GM12865 (cell line): ENCODE measurements around the gene FKBP4.

Experiments
- DNase-seq: peaks from one replicate; pipeline ENCODE4 v3.0.0; 2010; ENCODE audit warnings: low read depth
- H3K4me3 ChIP-seq: 2 replicates; pipeline ENCODE4 v1.5.1; 2011; ENCODE audit warnings: mild to moderate bottlenecking, low read depth, low read length, control low read depth
- TF ChIP-seq, protein P1 (sequence below): IDR thresholded peaks from 2 replicates; pipeline ENCODE4 v1.5.1; 2011; ENCODE audit warnings: low read length, control low read depth, low read depth, inconsistent platforms; ENCODE audit not compliant: insufficient read depth; ENCODE audit errors: missing control alignments

The FKBP4 gene

DNA sequence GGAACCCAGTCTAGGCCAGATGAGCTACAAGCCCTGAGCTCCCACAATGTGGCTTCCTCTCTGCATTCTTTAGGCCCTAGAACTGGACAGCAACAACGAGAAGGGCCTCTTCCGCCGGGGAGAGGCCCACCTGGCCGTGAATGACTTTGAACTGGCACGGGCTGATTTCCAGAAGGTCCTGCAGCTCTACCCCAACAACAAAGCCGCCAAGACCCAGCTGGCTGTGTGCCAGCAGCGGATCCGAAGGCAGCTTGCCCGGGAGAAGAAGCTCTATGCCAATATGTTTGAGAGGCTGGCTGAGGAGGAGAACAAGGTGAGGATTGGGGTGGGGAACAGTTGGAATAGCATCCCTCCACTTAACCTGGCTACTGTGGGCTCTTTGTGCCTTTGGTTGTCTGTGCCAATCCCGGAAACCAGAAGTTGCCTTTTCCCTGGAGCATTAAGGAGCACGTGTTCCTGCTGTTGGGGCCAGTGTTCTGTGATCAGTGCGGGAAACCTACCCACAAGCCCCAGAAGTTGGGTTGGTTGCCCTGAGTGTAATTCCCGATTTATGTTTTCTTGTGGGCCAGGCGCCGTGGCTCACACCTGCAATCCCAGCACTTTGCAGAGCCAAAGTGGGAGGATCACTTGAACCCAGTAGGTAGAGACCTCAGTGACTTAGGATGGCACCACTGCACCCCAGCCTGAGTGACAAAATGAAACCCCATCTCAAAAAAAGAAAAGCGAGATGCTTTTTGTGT lies 6.4 kb downstream of the FKBP4 start:
- DNase-seq, result no peak
- TF ChIP-seq, protein P1, sequence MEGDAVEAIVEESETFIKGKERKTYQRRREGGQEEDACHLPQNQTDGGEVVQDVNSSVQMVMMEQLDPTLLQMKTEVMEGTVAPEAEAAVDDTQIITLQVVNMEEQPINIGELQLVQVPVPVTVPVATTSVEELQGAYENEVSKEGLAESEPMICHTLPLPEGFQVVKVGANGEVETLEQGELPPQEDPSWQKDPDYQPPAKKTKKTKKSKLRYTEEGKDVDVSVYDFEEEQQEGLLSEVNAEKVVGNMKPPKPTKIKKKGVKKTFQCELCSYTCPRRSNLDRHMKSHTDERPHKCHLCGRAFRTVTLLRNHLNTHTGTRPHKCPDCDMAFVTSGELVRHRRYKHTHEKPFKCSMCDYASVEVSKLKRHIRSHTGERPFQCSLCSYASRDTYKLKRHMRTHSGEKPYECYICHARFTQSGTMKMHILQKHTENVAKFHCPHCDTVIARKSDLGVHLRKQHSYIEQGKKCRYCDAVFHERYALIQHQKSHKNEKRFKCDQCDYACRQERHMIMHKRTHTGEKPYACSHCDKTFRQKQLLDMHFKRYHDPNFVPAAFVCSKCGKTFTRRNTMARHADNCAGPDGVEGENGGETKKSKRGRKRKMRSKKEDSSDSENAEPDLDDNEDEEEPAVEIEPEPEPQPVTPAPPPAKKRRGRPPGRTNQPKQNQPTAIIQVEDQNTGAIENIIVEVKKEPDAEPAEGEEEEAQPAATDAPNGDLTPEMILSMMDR, result no peak

GRCh38 chr12:2803635-2804392 lies 9.0 kb downstream of the FKBP4 start:
- TF ChIP-seq, protein P1, result no peak
- DNase-seq, result peak; percentile 58
- no peak overlapping the region for H3K4me3 ChIP-seq

More for the DNA sequence above, 6.4 kb downstream of the FKBP4 start:
- no peak overlapping the region for H3K4me3 ChIP-seq

DNA sequence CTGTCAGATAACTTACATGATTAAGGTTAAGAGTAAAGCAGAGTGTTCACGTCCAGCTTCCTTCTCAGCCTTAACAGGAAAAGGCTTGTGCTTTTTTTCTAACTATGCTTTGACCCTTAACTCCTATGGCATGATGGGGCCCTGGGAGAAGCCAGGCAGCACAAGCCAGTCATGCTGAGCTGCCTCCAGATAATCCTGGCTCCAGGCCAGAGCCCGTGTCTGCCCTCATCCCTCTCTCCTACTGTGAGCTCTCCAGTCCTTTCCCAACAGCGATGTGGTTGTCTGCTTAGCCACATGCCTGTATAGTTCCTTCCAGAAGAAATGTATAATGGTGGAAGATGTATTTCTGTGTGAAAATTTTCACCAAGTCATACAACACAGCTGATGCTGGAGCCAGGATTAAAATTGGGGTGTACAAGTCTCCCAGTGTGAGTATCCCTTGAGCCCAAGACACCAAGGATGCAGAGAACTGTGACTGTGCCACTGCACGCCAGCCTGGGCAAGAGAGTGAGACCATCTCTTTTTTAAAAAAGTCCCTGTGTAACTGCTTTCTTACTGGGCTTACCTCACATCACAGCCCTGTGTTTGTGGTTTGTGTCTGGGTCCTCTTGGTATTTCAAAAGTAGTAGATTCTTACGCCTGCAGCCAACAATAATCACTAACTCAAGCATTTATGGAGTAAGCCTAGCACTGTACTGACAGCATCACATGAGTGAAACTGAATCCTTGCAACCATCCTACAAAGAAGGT lies 9.8 kb downstream of the FKBP4 start:
- H3K4me3 ChIP-seq, result no peak overlapping the region
- peak; percentile 38 for DNase-seq
- TF ChIP-seq, protein P1, result no peak

DNA sequence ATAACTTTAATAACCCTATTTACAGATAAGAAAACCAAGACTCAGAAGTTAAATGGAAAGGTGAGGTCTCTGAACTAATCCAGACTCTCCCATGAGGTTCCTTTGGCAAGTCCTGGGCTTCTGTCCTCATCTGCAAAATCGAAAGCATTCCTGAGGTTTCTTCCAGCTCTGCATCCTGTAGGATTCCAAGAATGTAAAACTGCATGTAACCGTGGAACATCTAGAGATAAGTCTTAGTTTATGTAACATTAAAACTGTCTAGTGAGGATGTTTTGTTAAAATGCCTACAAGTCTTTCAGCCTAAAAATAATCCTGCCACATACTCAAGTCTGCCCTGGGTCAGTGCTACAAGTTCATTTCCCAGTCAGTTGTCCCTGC lies 10.4 kb downstream of the FKBP4 start:
- TF ChIP-seq, protein P1, result no peak
- DNase-seq, result no peak
- no peak overlapping the region for H3K4me3 ChIP-seq

DNA sequence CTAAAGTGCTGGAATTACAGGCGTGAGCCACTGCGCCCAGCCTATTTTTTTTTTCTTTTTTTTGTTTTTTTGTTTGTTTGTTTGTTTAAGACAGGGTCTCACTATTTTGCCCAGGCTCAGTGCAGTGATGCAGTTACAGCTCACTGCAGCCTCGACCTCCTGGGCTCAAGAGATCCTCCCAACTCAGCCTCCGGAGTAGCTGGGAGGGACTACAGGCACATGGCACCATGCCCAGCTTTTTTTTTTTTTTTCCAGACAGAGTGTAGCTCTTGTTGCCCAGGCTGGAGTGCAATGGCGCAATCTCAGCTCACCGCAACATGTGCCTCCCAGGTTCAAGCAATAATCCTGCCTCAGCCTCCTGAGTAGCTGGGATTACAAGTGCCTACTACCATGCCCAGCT lies 11.9 kb downstream of the FKBP4 start:
- no peak overlapping the region for H3K4me3 ChIP-seq
- DNase-seq, result no peak
- TF ChIP-seq, protein P1, result no peak

DNA sequence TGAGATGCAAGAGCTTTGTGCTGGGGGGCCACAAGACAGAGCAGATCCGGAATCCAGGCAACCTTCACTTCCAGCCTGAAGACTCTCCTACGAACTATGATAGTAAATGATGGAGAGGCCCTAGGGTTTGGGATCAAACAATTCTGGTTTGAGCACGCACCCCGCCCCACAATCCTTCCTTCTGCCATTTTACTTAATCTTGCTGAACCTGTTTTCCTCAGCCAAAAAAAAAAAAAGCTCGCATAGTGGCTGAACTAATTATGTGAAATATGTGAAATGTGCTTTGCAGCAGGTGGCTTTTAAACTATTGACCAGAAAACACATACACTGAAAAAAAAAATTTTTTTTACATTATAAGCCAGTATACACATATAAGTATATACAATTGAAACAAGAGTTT lies 17.0 kb downstream of the FKBP4 start:
- TF ChIP-seq, protein P1, result no peak
- H3K4me3 ChIP-seq, result peak overlapping the region; percentile 80
- no peak for DNase-seq
